CD8-positive, alpha-beta memory T cell (primary cell): ENCODE measurements around the gene CRIP1. TPM values are rescaled to one million over a fixed set of nuclear protein-coding genes. Genes with fewer than 3 reads are reported as not detected.
A peak's percentile ranks its signal among the peaks of the same experiment; 100 is the strongest.

Experiments
- CTCF ChIA-PET: fragments of 350-600 bp; sonication (Branson Sonifier 250); formaldehyde crosslinking; loops from one replicate; lab custom pipeline; 2021; ENCODE audit warnings: antibody characterized with exemption; lab: Charles Lee
- POLR2A ChIA-PET: fragments of 350-600 bp; sonication (Branson Sonifier 250); formaldehyde crosslinking; loops from one replicate; lab custom pipeline; 2021; ENCODE audit warnings: antibody characterized with exemption; lab: Charles Lee
- DNase-seq, 5 donors: peaks; one replicate each; pipeline versions ENCODE4 v3.0.0 to v3.0.0-alpha.2; 2020 to 2022; ENCODE audit warnings: mixed read lengths in 1 of 5
- H3K27ac ChIP-seq: one replicate; pipeline ENCODE4 v1.7.0; 2013; ENCODE audit warnings: low read depth, mild to moderate bottlenecking, low read length, moderate library complexity
- H3K27me3 ChIP-seq: 2 replicates; pipeline ENCODE4 v1.7.0; 2013; ENCODE audit warnings: low read length, mild to moderate bottlenecking; ENCODE audit not compliant: insufficient read depth, poor library complexity, severe bottlenecking
- H3K36me3 ChIP-seq: 2 replicates; pipeline ENCODE4 v1.7.0; 2013; ENCODE audit warnings: mild to moderate bottlenecking, low read length, moderate library complexity; ENCODE audit not compliant: insufficient read depth
- H3K4me1 ChIP-seq: 2 replicates; pipeline ENCODE4 v1.7.0; 2013; ENCODE audit warnings: mild to moderate bottlenecking, low read length, moderate library complexity; ENCODE audit not compliant: insufficient read depth
- H3K4me3 ChIP-seq: 2 replicates; pipeline ENCODE4 v1.7.0; 2013; ENCODE audit warnings: mild to moderate bottlenecking, low read length
- H3K9me3 ChIP-seq: 2 replicates; pipeline ENCODE4 v1.7.0; 2013; ENCODE audit warnings: mild to moderate bottlenecking, low read length
- H3K27ac Mint-ChIP-seq, 8 donors: one replicate each; pipeline ENCODE4 v1.8.0; 2020 to 2021; ENCODE audit warnings: mixed read lengths in 8 of 8, mild to moderate bottlenecking in 6 of 8, inconsistent platforms in 3 of 8, moderate library complexity in 3 of 8
- H3K27me3 Mint-ChIP-seq, 2 donors: one replicate each; pipeline ENCODE4 v1.8.0; 2020 to 2021; ENCODE audit warnings: mixed read lengths in 2 of 2, mild to moderate bottlenecking in 1 of 2, moderate library complexity in 1 of 2
- H3K36me3 Mint-ChIP-seq, 3 donors: one replicate each; pipeline ENCODE4 v1.8.0; 2020 to 2021; ENCODE audit warnings: mixed read lengths in 3 of 3, inconsistent platforms in 1 of 3, mild to moderate bottlenecking in 1 of 3
- H3K4me1 Mint-ChIP-seq, 3 donors: one replicate each; pipeline ENCODE4 v1.8.0; 2020 to 2021; ENCODE audit warnings: mixed read lengths in 3 of 3, inconsistent platforms in 1 of 3, mild to moderate bottlenecking in 1 of 3
- H3K4me3 Mint-ChIP-seq, 7 donors: one replicate each; pipeline ENCODE4 v1.8.0; 2020 to 2021; ENCODE audit warnings: mixed read lengths in 7 of 7, mild to moderate bottlenecking in 6 of 7, moderate library complexity in 4 of 7, inconsistent platforms in 2 of 7
- H3K9me3 Mint-ChIP-seq, 5 donors: one replicate each; pipeline ENCODE4 v1.8.0; 2020 to 2022; ENCODE audit warnings: mixed read lengths in 5 of 5, mild to moderate bottlenecking in 3 of 5, moderate library complexity in 2 of 5, inconsistent platforms in 1 of 5
- polyA plus RNA-seq: library from polyadenylated mRNA; unstranded; fragments of 300-500 nt; fragmentation: Illumina TruSeq; gene quantifications from one replicate; pipeline ENCODE4 v1.2.3, GENCODE V29; 2021
- total RNA-seq, 2 experiments: library from RNA; stranded (reverse); gene quantifications; one replicate each; pipeline ENCODE4 v1.2.3, GENCODE V29; 2021

The CRIP1 gene
- total and polyA plus RNA-seq, 3 experiments from 2014 or later, result 463 to 1,031 (median 468) TPM

GRCh38 chr14:105442125-105442524 is 44.6 kb upstream of the CRIP1 start:
- Mint-ChIP-seq H3K4me1 (peaks cover 0 to 4% (median 3%) of the 10 kb centered on the region in 3 donors), H3K27ac (no peak overlapping the region), H3K36me3 (peaks cover 0 to 18% (median 2%) of the 10 kb centered on the region in 3 donors), H3K4me3 (no peak overlapping the region), H3K27me3 (no peaks in the 10 kb centered on the region), H3K9me3 (no peaks in the 10 kb centered on the region)
- Histone ChIP-seq H3K4me1 (no peaks in the 10 kb centered on the region), H3K36me3 (no peaks in the 10 kb centered on the region), H3K9me3 (no peaks in the 10 kb centered on the region), H3K27me3 (no peaks in the 10 kb centered on the region), H3K27ac (no peak overlapping the region), H3K4me3 (no peak overlapping the region)
- POLR2A ChIA-PET, result no interaction called here
- no peak for DNase-seq
- CTCF ChIA-PET, result no interaction called here

DNA sequence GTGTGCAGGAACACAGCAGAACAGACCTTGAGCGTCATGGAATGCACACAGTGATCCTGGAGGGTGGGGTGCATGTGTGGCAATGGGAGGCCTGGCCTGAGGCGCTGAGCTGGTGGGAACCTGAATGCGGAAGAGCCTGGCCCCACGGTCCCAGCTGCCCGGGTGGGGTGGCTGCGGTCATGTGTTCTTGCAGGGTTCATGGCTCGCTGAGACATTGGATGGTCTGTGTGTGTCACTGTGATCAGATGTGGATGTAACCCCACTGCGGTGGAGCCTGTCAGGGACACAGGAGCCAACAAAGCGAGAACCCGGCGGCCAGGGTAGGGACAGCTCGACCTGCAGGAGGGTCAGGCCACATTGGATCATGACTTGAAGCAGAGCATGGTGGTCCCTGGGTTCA is 43.9 kb upstream of the CRIP1 start:
- Histone ChIP-seq H3K36me3 (no peaks in the 10 kb centered on the region), H3K27ac (no peak overlapping the region), H3K27me3 (no peaks in the 10 kb centered on the region), H3K9me3 (no peaks in the 10 kb centered on the region), H3K4me1 (no peaks in the 10 kb centered on the region), H3K4me3 (no peak overlapping the region)
- H3K27ac Mint-ChIP-seq, result no peak overlapping the region
- no peaks in the 10 kb centered on the region for H3K27me3 Mint-ChIP-seq
- H3K4me3 Mint-ChIP-seq, result no peak overlapping the region
- DNase-seq, result no peak
- H3K9me3 Mint-ChIP-seq, result no peaks in the 10 kb centered on the region
- ChIA-PET CTCF (no interaction called here), POLR2A (no interaction called here)
- peaks cover 0 to 4% (median 3%) of the 10 kb centered on the region in 3 donors for H3K4me1 Mint-ChIP-seq
- H3K36me3 Mint-ChIP-seq, result peaks cover 0 to 18% (median 2%) of the 10 kb centered on the region in 3 donors

DNA sequence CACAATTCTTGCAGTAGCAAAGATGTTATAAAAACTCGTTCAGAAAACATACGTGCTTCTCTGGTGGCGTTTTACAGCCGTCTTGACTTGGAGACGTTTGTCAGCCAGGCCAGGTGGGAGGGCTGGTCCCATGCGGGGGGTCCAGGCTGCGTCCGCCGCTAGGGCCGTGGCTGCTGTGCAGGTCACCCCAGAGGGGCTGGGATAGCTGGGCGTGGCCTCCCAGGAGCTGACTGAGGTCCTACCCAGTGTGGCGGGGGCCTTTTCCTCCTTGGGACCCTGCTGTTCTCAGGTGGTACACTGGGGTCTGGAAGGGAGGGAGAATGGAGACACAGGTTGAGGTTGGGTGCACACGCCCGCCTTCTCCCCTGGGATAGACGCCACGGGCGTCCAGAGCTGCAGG is 41.8 kb upstream of the CRIP1 start:
- Mint-ChIP-seq H3K9me3 (no peaks in the 10 kb centered on the region), H3K27ac (no peak overlapping the region), H3K27me3 (no peaks in the 10 kb centered on the region), H3K36me3 (peaks cover 0 to 14% (median 2%) of the 10 kb centered on the region in 3 donors), H3K4me1 (peaks cover 0 to 4% (median 3%) of the 10 kb centered on the region in 3 donors), H3K4me3 (no peak overlapping the region)
- ChIA-PET CTCF (no interaction called here), POLR2A (no interaction called here)
- Histone ChIP-seq H3K4me1 (no peaks in the 10 kb centered on the region), H3K9me3 (no peaks in the 10 kb centered on the region), H3K27me3 (no peaks in the 10 kb centered on the region), H3K36me3 (no peaks in the 10 kb centered on the region), H3K27ac (no peak overlapping the region), H3K4me3 (no peak overlapping the region)
- no peak for DNase-seq

GRCh38 chr14:105445290-105445689 is 41.4 kb upstream of the CRIP1 start:
- no peaks in the 10 kb centered on the region for H3K27me3 ChIP-seq
- no peak overlapping the region for H3K4me3 ChIP-seq
- POLR2A ChIA-PET, result no interaction called here
- H3K4me1 ChIP-seq, result no peaks in the 10 kb centered on the region
- Mint-ChIP-seq H3K4me3 (no peak overlapping the region), H3K36me3 (peaks cover 0 to 17% (median 2%) of the 10 kb centered on the region in 3 donors), H3K27me3 (no peaks in the 10 kb centered on the region), H3K4me1 (peaks cover 0 to 4% (median 3%) of the 10 kb centered on the region in 3 donors), H3K9me3 (no peaks in the 10 kb centered on the region), H3K27ac (no peak overlapping the region)
- H3K27ac ChIP-seq, result no peak overlapping the region
- no peak for DNase-seq
- H3K9me3 ChIP-seq, result no peaks in the 10 kb centered on the region
- H3K36me3 ChIP-seq, result no peaks in the 10 kb centered on the region
- CTCF ChIA-PET, result no interaction called here

- no peak overlapping the region for H3K27ac ChIP-seq
- no peaks in the 10 kb centered on the region for H3K9me3 ChIP-seq
- H3K36me3 ChIP-seq, result no peaks in the 10 kb centered on the region
- Mint-ChIP-seq H3K27ac (peak overlapping the region in 1 of 8 donors; percentile 19), H3K36me3 (peaks cover 0 to 25% (median 2%) of the 10 kb centered on the region in 3 donors), H3K4me3 (no peak overlapping the region), H3K9me3 (no peaks in the 10 kb centered on the region), H3K27me3 (no peaks in the 10 kb centered on the region), H3K4me1 (peaks cover 0 to 4% (median 3%) of the 10 kb centered on the region in 3 donors)
- CTCF ChIA-PET, result interaction anchor here (1.2 to 3.1 kb wide), 2 partner anchors 36 to 44 kb away, joined by 3 to 26 read pairs; no protein-coding TSS in a partner anchor
- no peak overlapping the region for H3K4me3 ChIP-seq
- no peaks in the 10 kb centered on the region for H3K27me3 ChIP-seq
- H3K4me1 ChIP-seq, result no peaks in the 10 kb centered on the region
- POLR2A ChIA-PET, result no interaction called here
- DNase-seq, result no peak
These were observed 40.5 kb upstream of the CRIP1 start for GRCh38 chr14:105445901-105446845.

DNA sequence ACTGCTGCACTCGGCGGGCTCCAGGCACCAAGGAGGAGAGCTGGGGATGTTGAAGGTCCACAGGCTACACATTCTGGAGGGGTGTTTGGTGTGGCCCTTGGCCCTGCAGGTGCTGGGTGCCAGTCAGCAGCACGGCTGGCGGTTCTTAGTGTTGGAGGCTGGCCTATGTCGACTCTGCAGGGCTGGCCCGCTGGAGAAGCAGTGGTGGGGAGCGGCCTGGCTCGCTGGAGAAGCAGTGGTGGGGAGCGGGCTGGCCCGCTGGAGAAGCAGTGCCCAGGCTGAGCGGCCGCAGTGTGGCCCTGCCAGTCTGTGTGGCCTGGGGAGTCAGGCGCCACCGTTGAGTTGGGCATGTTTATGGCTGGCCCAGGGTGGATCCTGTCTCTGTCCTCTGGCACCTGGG is 39.7 kb upstream of the CRIP1 start:
- ChIA-PET CTCF (interaction anchor here (1.2 to 3.1 kb wide), 4 partner anchors 10 to 76 kb away, joined by 3 to 26 read pairs (median 4); no protein-coding TSS in a partner anchor), POLR2A (no interaction called here)
- Histone ChIP-seq H3K36me3 (no peaks in the 10 kb centered on the region), H3K27ac (no peak overlapping the region), H3K4me1 (no peaks in the 10 kb centered on the region), H3K9me3 (no peaks in the 10 kb centered on the region), H3K27me3 (no peaks in the 10 kb centered on the region), H3K4me3 (no peak overlapping the region)
- Mint-ChIP-seq H3K27me3 (no peaks in the 10 kb centered on the region), H3K36me3 (peaks cover 0 to 26% (median 0%) of the 10 kb centered on the region in 3 donors), H3K27ac (no peak overlapping the region), H3K4me3 (no peak overlapping the region), H3K9me3 (no peaks in the 10 kb centered on the region), H3K4me1 (no peaks in the 10 kb centered on the region)
- no peak for DNase-seq

- Histone ChIP-seq H3K36me3 (no peaks in the 10 kb centered on the region), H3K9me3 (no peaks in the 10 kb centered on the region), H3K4me1 (no peaks in the 10 kb centered on the region), H3K4me3 (no peak overlapping the region), H3K27me3 (no peaks in the 10 kb centered on the region), H3K27ac (no peak overlapping the region)
- no peak for DNase-seq
- no peak overlapping the region for H3K4me3 Mint-ChIP-seq
- H3K9me3 Mint-ChIP-seq, result no peaks in the 10 kb centered on the region
- CTCF ChIA-PET, result interaction anchor here (1.0 to 3.1 kb wide), 9 partner anchors 9 to 137 kb away, joined by 3 to 26 read pairs (median 3); no protein-coding TSS in a partner anchor
- H3K4me1 Mint-ChIP-seq, result no peaks in the 10 kb centered on the region
- H3K27me3 Mint-ChIP-seq, result no peaks in the 10 kb centered on the region
- H3K36me3 Mint-ChIP-seq, result peaks cover 0 to 25% (median 3%) of the 10 kb centered on the region in 3 donors
- no peak overlapping the region for H3K27ac Mint-ChIP-seq
- POLR2A ChIA-PET, result interaction anchor here (1.0 kb wide), 1 partner anchor 42 kb away, joined by 5 read pairs; no protein-coding TSS in a partner anchor
These were observed 38.7 kb upstream of the CRIP1 start for GRCh38 chr14:105447651-105448640.
